Activated naive CD4-positive, alpha-beta T cell treated with Interleukin-2 at 50 U/mL for 16 hours (primary cell): ENCODE data around the gene MS4A13.
"Not testable (repeated sequence)": the region's sequence is repeated elsewhere in the genome, so short reads cannot be mapped to it uniquely, and the experiment has no call there.

Experiments used
- DNase-seq: peaks from one replicate; pipeline ENCODE4 v3.0.0-alpha.2; 2020

Gene MS4A13

GRCh38 chr11:60532383-60532782 lies 17.2 kb downstream of the MS4A13 start:
- DNase-seq = not testable (repeated sequence)

- not testable (repeated sequence) for DNase-seq
Observed at GRCh38 chr11:60538627-60539026, 23.4 kb downstream of the MS4A13 start.

- DNase-seq = no peak
Observed at GRCh38 chr11:60544077-60544476, 28.9 kb downstream of the MS4A13 start.

DNA sequence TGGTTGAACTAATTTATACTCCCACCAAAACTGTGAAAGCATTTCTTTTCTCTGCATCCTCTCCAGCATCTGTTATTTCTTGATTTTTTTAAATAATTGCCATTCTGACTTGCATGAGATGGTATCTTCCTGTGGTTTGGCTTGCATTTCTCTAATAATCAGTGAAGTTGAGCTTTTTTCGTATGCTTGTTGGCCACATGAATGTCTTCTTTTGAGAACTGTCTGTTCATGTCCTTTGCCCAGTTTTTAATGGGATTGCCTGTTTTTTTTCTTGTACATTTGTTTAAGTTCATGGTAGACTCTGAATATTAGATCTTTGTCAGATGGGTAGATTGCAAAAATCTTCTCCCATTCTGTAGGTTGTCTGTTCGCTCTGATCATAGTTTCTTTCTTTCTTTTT lies 46.1 kb downstream of the MS4A13 start:
- DNase-seq = no peak

DNA sequence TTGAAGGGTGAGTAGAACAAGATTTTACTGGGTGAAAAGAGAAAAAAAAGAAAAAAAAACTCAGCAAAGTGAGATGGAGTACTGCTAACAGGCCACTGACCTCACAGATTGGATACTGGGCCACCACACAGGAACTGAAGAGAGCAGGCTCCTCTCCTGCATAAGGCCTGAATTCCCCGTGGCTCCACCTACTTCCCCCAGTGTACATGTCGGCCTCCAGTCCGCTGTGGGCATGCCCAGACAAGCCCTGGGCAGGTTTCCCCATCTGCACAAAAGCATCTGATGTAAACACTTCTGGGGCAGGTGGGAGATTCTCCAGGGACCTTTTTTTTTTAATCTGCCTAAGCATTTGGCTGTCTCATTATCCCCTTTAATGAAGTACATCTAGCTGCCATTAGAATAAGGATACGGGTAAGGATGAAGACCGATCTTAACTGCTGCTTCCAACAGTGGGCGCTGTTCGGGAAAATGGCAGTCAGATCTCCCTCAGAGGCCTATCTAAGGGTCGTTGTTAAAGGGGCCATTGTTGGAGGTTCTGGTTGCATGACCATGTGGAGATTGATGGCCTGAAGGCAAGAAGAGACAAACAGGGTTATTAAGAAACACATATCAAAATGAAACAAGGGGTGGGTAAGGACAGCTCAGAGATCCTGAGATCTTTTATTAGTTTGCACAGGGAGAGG lies 48.5 kb downstream of the MS4A13 start:
- no peak for DNase-seq

DNA sequence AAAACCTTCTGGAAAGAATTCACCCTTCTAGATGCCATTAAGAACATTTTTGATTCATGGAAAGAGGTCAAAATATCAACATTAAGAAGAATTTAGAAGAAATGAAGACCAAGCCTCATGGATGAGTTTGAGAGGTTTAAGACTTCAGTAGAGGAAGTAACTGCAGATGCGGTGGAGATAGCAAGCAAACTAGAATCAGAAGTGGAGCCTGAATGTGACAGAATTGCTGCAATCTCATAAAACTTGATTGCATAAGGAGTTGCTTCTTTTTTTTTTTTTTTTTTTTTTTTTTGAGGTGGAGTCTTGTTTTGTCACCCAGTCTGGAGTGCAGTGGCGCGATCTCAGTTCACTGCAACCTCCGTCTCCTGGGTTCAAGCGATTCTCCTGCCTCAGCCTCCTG lies 51.6 kb downstream of the MS4A13 start:
- DNase-seq = no peak

DNA sequence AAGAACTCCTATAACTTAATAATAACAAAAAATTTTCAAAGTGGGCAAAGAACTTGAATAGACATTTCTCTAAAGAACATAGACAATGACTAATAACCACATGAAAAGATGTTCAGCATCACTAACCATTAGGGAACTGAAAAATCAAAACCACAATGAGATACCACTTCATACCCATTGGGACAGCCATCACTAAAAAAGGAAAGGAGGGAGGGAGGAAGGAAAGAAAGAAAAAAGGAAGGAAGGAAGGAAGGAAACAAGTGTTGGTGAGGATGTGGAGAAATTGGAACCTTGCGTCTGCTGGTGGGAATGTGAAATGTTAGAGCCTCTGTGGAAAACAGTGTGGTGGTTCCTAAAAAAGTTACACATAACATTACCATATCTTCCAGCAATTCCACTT lies 55.8 kb downstream of the MS4A13 start:
- DNase-seq = no peak

- DNase-seq = no peak
Observed at GRCh38 chr11:60589611-60590010, 74.4 kb downstream of the MS4A13 start.
